Spinal cord (tissue), 10 donors: ENCODE results near the gene TUT7. TPM values are rescaled to one million over a fixed set of nuclear protein-coding genes. Genes with fewer than 3 reads are reported as not detected.
"Not testable (repeated sequence)": the region's sequence is repeated elsewhere in the genome, so short reads cannot be mapped to it uniquely, and the experiment has no call there.

Source experiments
- DNase-seq, 6 donors: peaks; one replicate each; pipeline versions ENCODE4 v3.0.0 to v3.0.0-alpha.2; 2013 to 2015; ENCODE audit warnings: low spot score in 6 of 6, low read depth in 4 of 6
- H3K27ac ChIP-seq: one replicate; pipeline ENCODE4 v1.5.1; 2013; ENCODE audit warnings: low read depth, low read length, control low read depth
- H3K27me3 ChIP-seq: one replicate; pipeline ENCODE4 v1.6.1; 2013; ENCODE audit warnings: low read length; ENCODE audit not compliant: control insufficient read depth, insufficient read depth
- H3K36me3 ChIP-seq: one replicate; pipeline ENCODE4 v1.6.1; 2013; ENCODE audit warnings: low read length; ENCODE audit not compliant: control insufficient read depth, insufficient read depth
- H3K4me1 ChIP-seq: one replicate; pipeline ENCODE4 v1.6.1; 2013; ENCODE audit warnings: low read length; ENCODE audit not compliant: control insufficient read depth, insufficient read depth
- H3K4me3 ChIP-seq: one replicate; pipeline ENCODE4 v1.5.1; 2013; ENCODE audit warnings: low read depth, low read length, control low read depth
- H3K9me3 ChIP-seq: one replicate; pipeline ENCODE4 v1.6.1; 2013; ENCODE audit warnings: low read length; ENCODE audit not compliant: control insufficient read depth, insufficient read depth
- WGBS: methylation state at CpG from one replicate; pipeline ENCODE4 v1.1.5; 2013; ENCODE audit warnings: missing lambda C conversion rate; ENCODE audit not compliant: insufficient coverage; 5-methylcytosine and 5-hydroxymethylcytosine counted together
- long read RNA-seq, 4 donors: transcript quantifications; one replicate each; lab custom pipeline, GENCODE V29; 2026
- polyA plus RNA-seq, 2 donors: library from polyadenylated mRNA; unstranded; fragments of 120-200 nt; gene quantifications; one replicate each; pipeline ENCODE4 v1.2.1, GENCODE V29; 2013; ENCODE audit not compliant: insufficient read length in 2 of 2
- total RNA-seq, 2 donors: library from RNA; depleted of rRNA in 1 of 2; stranded (reverse); fragments of 120-200 nt in 1 of 2; fragments of >200 nt in 1 of 2; gene quantifications; one replicate each; pipeline versions ENCODE4 v1.2.3 to v1.2.4, GENCODE V29; 2013 to 2014
- donor health status: healthy.

The TUT7 gene, protein sequence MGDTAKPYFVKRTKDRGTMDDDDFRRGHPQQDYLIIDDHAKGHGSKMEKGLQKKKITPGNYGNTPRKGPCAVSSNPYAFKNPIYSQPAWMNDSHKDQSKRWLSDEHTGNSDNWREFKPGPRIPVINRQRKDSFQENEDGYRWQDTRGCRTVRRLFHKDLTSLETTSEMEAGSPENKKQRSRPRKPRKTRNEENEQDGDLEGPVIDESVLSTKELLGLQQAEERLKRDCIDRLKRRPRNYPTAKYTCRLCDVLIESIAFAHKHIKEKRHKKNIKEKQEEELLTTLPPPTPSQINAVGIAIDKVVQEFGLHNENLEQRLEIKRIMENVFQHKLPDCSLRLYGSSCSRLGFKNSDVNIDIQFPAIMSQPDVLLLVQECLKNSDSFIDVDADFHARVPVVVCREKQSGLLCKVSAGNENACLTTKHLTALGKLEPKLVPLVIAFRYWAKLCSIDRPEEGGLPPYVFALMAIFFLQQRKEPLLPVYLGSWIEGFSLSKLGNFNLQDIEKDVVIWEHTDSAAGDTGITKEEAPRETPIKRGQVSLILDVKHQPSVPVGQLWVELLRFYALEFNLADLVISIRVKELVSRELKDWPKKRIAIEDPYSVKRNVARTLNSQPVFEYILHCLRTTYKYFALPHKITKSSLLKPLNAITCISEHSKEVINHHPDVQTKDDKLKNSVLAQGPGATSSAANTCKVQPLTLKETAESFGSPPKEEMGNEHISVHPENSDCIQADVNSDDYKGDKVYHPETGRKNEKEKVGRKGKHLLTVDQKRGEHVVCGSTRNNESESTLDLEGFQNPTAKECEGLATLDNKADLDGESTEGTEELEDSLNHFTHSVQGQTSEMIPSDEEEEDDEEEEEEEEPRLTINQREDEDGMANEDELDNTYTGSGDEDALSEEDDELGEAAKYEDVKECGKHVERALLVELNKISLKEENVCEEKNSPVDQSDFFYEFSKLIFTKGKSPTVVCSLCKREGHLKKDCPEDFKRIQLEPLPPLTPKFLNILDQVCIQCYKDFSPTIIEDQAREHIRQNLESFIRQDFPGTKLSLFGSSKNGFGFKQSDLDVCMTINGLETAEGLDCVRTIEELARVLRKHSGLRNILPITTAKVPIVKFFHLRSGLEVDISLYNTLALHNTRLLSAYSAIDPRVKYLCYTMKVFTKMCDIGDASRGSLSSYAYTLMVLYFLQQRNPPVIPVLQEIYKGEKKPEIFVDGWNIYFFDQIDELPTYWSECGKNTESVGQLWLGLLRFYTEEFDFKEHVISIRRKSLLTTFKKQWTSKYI (N-terminal part only)
- total RNA-seq (10 to 100 TPM; 28.8 to 30.7 TPM), polyA plus RNA-seq (10 to 100 TPM; 11.5 to 13.8 TPM)
- long read RNA-seq, donor 1, full-length matches to known transcripts, result 1 of 13 reads
- long read RNA-seq, donor 1, partial matches to known transcripts, result 12 of 13 reads
- long read RNA-seq, donor 1, other reads (novel, unspliced or antisense), result 0 of 13 reads
- long read RNA-seq, donor 2, result 0 reads
- long read RNA-seq, donor 3, result 0 reads
- long read RNA-seq, donor 4, partial matches to known transcripts, result 8 of 13 reads
- long read RNA-seq, donor 4, other reads (novel, unspliced or antisense), result 0 of 13 reads

- DNase-seq, result peak; percentile 88 to 98 (median 92)
- Histone ChIP-seq H3K36me3 (peaks cover 4% of the 10 kb centered on the region), H3K9me3 (no peaks in the 10 kb centered on the region), H3K4me3 (peak within 1 kb of the TSS; percentile 81), H3K27me3 (no peaks in the 10 kb centered on the region), H3K27ac (peak within 1 kb of the TSS; percentile 94), H3K4me1 (peaks cover 3% of the 10 kb centered on the region)
- WGBS, result 0% methylated on average over 79 of the region's 79 CpGs
Measured at GRCh38 chr9:86354011-86354817, at the start of gene TUT7. TUT7 (minus strand) TSS chr9:86354410; CDS start chr9:86353199, 1,211 bp downstream.

GRCh38 chr9:86402591-86402990 lies 48.4 kb upstream of the TUT7 start:
- Histone ChIP-seq H3K9me3 (no peaks in the 10 kb centered on the region), H3K27ac (no peak overlapping the region), H3K4me3 (no peak overlapping the region), H3K4me1 (peaks cover 3% of the 10 kb centered on the region), H3K27me3 (no peaks in the 10 kb centered on the region), H3K36me3 (no peaks in the 10 kb centered on the region)
- DNase-seq, result no peak
- WGBS, result 67% methylated on average over 3 of the region's 3 CpGs

DNA sequence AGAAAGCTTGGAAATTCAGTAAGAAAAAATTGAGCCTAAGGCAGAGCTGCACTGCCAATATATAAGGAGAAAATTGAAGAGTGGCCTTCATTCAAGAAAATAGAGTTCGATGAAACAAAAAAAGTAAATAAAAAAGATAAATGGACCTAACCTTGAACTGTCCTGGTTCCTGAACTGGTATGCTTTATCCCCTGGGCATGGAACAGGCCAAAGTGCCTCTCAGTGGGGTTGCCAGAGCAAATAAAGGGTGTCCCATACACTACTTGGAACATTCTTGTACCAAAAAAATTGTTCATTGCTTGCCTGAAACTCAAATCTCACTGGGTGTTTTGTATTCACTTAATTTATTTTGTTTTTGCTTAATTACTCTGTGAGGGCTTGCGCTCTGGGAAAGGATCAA lies 42.2 kb upstream of the TUT7 start:
- Histone ChIP-seq H3K4me1 (no peaks in the 10 kb centered on the region), H3K9me3 (no peaks in the 10 kb centered on the region), H3K4me3 (no peak overlapping the region), H3K27ac (no peak overlapping the region), H3K27me3 (no peaks in the 10 kb centered on the region), H3K36me3 (no peaks in the 10 kb centered on the region)
- no CpG with 5 or more reads among the region's 2 CpGs for WGBS
- DNase-seq, result no peak

DNA sequence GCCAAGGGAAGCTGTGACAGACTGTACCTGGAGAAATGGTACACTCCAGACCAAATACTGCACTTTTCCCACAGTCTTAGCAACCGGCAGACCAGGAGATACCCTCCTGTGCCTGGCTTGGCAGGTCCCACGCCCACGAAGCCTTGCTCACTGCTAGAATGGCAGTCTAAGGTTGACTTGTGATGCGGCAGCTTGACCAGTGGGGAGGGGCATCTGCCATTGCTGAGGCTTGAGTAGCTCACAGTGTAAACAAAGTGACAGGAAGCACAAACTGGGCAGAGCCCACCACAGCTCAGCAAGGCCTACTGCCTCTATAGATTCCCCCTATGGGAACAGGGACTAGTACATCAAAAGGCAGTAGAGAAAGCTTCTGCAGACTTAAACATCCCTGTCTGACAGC lies 36.0 kb upstream of the TUT7 start:
- not testable (repeated sequence) for H3K9me3 ChIP-seq, H3K36me3 ChIP-seq, H3K4me3 ChIP-seq, H3K27me3 ChIP-seq, H3K27ac ChIP-seq, H3K4me1 ChIP-seq, DNase-seq
- 82% methylated on average over 3 of the region's 4 CpGs for WGBS

- Histone ChIP-seq H3K4me1 (no peaks in the 10 kb centered on the region), H3K27me3 (no peaks in the 10 kb centered on the region), H3K4me3 (no peak overlapping the region), H3K27ac (no peak overlapping the region), H3K36me3 (no peaks in the 10 kb centered on the region), H3K9me3 (no peaks in the 10 kb centered on the region)
- 92% methylated on average over 4 of the region's 4 CpGs for WGBS
- DNase-seq, result no peak
Measured at GRCh38 chr9:86389628-86390027, 35.4 kb upstream of the TUT7 start.

- Histone ChIP-seq H3K27ac (no peak overlapping the region), H3K9me3 (no peaks in the 10 kb centered on the region), H3K36me3 (no peaks in the 10 kb centered on the region), H3K27me3 (no peaks in the 10 kb centered on the region), H3K4me1 (no peaks in the 10 kb centered on the region), H3K4me3 (no peak overlapping the region)
- WGBS, result 81% methylated on average over 3 of the region's 3 CpGs
- no peak for DNase-seq
Measured at GRCh38 chr9:86387376-86387775, 33.2 kb upstream of the TUT7 start.

GRCh38 chr9:86383000-86383399 lies 28.8 kb upstream of the TUT7 start:
- not testable (repeated sequence) for H3K27me3 ChIP-seq, H3K36me3 ChIP-seq, H3K27ac ChIP-seq, DNase-seq, H3K9me3 ChIP-seq, H3K4me3 ChIP-seq, H3K4me1 ChIP-seq
- 86% methylated on average over 6 of the region's 11 CpGs for WGBS

DNA sequence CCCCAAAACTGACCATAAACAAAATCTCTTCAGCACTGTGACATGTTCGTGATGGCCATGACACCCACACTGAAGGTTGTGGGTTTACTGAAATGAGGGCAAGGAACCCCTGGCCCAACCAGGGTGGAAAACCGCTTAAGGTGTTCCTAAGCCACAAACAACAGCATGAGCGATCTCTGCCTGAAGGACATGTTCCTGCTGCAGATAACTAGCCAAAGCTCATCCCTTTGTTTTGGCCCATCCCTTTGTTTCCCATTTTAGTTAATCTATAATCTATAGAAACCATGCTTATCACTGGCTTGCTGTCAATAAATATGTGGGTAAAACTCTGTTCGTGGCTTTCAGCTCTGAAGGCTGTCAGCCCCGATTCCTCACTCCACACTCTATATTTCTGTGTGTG lies 21.8 kb upstream of the TUT7 start:
- no CpG with 5 or more reads among the region's 5 CpGs for WGBS
- no peak for DNase-seq
- Histone ChIP-seq H3K27ac (no peak overlapping the region), H3K36me3 (no peaks in the 10 kb centered on the region), H3K9me3 (no peaks in the 10 kb centered on the region), H3K4me3 (no peak overlapping the region), H3K27me3 (no peaks in the 10 kb centered on the region), H3K4me1 (no peaks in the 10 kb centered on the region)
